A549 treated with dexamethasone at 1 μM for 4 hours (cell line): Measurements from ENCODE around the gene CTBP1. TPM values are rescaled to one million over a fixed set of nuclear protein-coding genes. Genes with fewer than 3 reads are reported as not detected.

ENCODE experiments used
- total RNA-seq: library from RNA; stranded (reverse); fragments of 200-300 nt; extraction: Qiagen RNA extraction; gene quantifications from 5 replicates; pipeline ENCODE4 v1.2.3, GENCODE V29; 2022

CTBP1 gene
- total RNA-seq = 66.4 to 89.2 TPM (median 84.6 TPM) in 5 replicates

GRCh38 chr4:1248245-1249147 is at the start of gene CTBP1:
Gene CTBP1 (minus strand): TSS chr4:1249130. CDS start chr4:1241331, 7,799 bp downstream.

GRCh38 chr4:1289207-1290164 is 40.6 kb upstream of the CTBP1 start, which contains the start of gene MAEA:
Gene MAEA (plus strand): TSS chr4:1289891. CDS start chr4:1289914, 23 bp downstream.

GRCh38 chr4:1172228-1172851 is 76.6 kb downstream of the CTBP1 start, which contains the start of gene SPON2:
Gene SPON2 (minus strand): TSS chr4:1172583.

Other genes with a start within 250 kb of the CTBP1 start
- gene FGFRL1, start 237.5 kb downstream of the CTBP1 start, total RNA-seq = 12.2 to 22.0 TPM (median 21.3 TPM) in 5 replicates
- gene RNF212, start 135.6 kb downstream of the CTBP1 start, total RNA-seq = 0.81 to 2.9 TPM (median 2.4 TPM) in 5 replicates
- gene SPON2, start 76.5 kb downstream of the CTBP1 start, total RNA-seq = 0.26 to 0.41 TPM (median 0.39 TPM) in 5 replicates
- 52.8 to 62.2 TPM (median 59.5 TPM) in 5 replicates for gene MAEA, start 40.8 kb upstream of the CTBP1 start, total RNA-seq
- 2.5 to 6.0 TPM (median 4.4 TPM) in 5 replicates for gene UVSSA, start 98.1 kb upstream of the CTBP1 start, total RNA-seq
- gene NKX1-1, start 157.3 kb upstream of the CTBP1 start, total RNA-seq = not detected in 5 replicates